Measurements from ENCODE around the gene ZNF286A. TPM values are rescaled to one million over a fixed set of nuclear protein-coding genes. Genes with fewer than 3 reads are reported as not detected.
"Not testable (repeated sequence)": the region's sequence is repeated elsewhere in the genome, so short reads cannot be mapped to it uniquely, and the experiment has no call there.

Gene ZNF286A
- total and polyA plus RNA-seq, 8 donors = 3.0 to 11.1 (median 5.1) TPM

GRCh38 chr17:15742921-15743320, 43.4 kb downstream of the ZNF286A start:
- Histone ChIP-seq H3K27ac (no peak overlapping the region), H3K36me3 (no peaks in the 10 kb centered on the region), H3K4me1 (no peaks in the 10 kb centered on the region), H3K27me3 (no peaks in the 10 kb centered on the region), H3K9me3 (no peaks in the 10 kb centered on the region), H3K4me3 (no peak overlapping the region)
- FAIRE-seq (no peak), ATAC-seq (no peak), DNase-seq (peak in 1 of 6 donors; percentile 36)
- WGBS, 2 donors = 79 to 89% methylated on average over 7 of the region's 7 CpGs
- TF ChIP-seq CTCF (IDR thresholded peaks at IDR 0.05) = no peak
- intact Hi-C loops (cut with DNase I) = no loop called here

- WGBS, 2 donors = 70 to 74% methylated on average over 7 of the region's 7 CpGs
- Histone ChIP-seq H3K27ac (no peak overlapping the region), H3K36me3 (no peaks in the 10 kb centered on the region), H3K4me1 (no peaks in the 10 kb centered on the region), H3K9me3 (no peaks in the 10 kb centered on the region), H3K4me3 (no peak overlapping the region), H3K27me3 (no peaks in the 10 kb centered on the region)
- DNase-seq (no peak), ATAC-seq (no peak), FAIRE-seq (no peak)
- intact Hi-C loops (cut with DNase I) = no loop called here
- no peak for TF ChIP-seq CTCF (IDR thresholded peaks at IDR 0.05)
Measured at GRCh38 chr17:15744074-15744676, 44.6 kb downstream of the ZNF286A start.

GRCh38 chr17:15744885-15745284, 45.3 kb downstream of the ZNF286A start:
- FAIRE-seq (no peak), ATAC-seq (no peak), DNase-seq (no peak)
- TF ChIP-seq CTCF (IDR thresholded peaks at IDR 0.05) = no peak
- Histone ChIP-seq H3K27ac (no peak overlapping the region), H3K4me1 (no peaks in the 10 kb centered on the region), H3K27me3 (no peaks in the 10 kb centered on the region), H3K4me3 (no peak overlapping the region), H3K9me3 (no peaks in the 10 kb centered on the region), H3K36me3 (no peaks in the 10 kb centered on the region)
- intact Hi-C loops (cut with DNase I) = no loop called here
- WGBS, 2 donors = 49 to 50% methylated on average over 2 of the region's 2 CpGs

- H3K27ac ChIP-seq; H3K36me3 ChIP-seq; FAIRE-seq; H3K4me3 ChIP-seq; intact Hi-C loops (cut with DNase I); H3K4me1 ChIP-seq; ATAC-seq; DNase-seq; H3K27me3 ChIP-seq; H3K9me3 ChIP-seq: not testable (repeated sequence)
- 3 to 9% methylated on average over 19 to 30 of the region's 36 CpGs for WGBS, 2 donors
Measured at GRCh38 chr17:15749403-15749802, 49.9 kb downstream of the ZNF286A start.

GRCh38 chr17:15768865-15769533, 69.4 kb downstream of the ZNF286A start:
- DNase-seq; FAIRE-seq; intact Hi-C loops (cut with DNase I); H3K9me3 ChIP-seq; H3K27ac ChIP-seq; H3K4me1 ChIP-seq; H3K4me3 ChIP-seq; H3K27me3 ChIP-seq; H3K36me3 ChIP-seq: not testable (repeated sequence)
- ATAC-seq = peak in 1 of 4 donors; percentile 22
- 67 to 69% methylated on average over 7 to 8 of the region's 14 CpGs for WGBS, 2 donors

Other genes with a start within 250 kb of the ZNF286A start
- gene CDRT4, start 232.1 kb upstream of the ZNF286A start, total RNA-seq = 10 to 100 TPM in 1 of 6 donors, 1 to 10 TPM in 5; 1.8 to 10.3 (median 6.2) TPM
- 10 to 100 TPM; 20.9 to 31.6 TPM for gene CDRT4, start 232.1 kb upstream of the ZNF286A start, polyA plus RNA-seq
- 10 to 100 TPM in 2 of 6 donors, 1 to 10 TPM in 4; 5.3 to 16.8 (median 8.5) TPM for gene TVP23C, start 136.3 kb upstream of the ZNF286A start, total RNA-seq
- gene TVP23C, start 136.3 kb upstream of the ZNF286A start, polyA plus RNA-seq = 1 to 10 TPM; 7.0 to 7.3 TPM
- gene FBXW10B, start 80.0 kb upstream of the ZNF286A start, total RNA-seq = under 1 TPM in 5 of 6 donors, not detected in 1; 0.14 to 0.61 (median 0.28) TPM
- 1 to 10 TPM in 1 of 2 donors, under 1 TPM in 1; 0.53 to 1.4 TPM for gene FBXW10B, start 80.0 kb upstream of the ZNF286A start, polyA plus RNA-seq
- gene TRIM16, start 15.4 kb upstream of the ZNF286A start, total RNA-seq = 10 to 100 TPM in 1 of 6 donors, 1 to 10 TPM in 5; 4.3 to 10.2 (median 6.2) TPM
- 1 to 10 TPM; 3.1 TPM for gene TRIM16, start 15.4 kb upstream of the ZNF286A start, polyA plus RNA-seq
- not detected for gene TBC1D26, start 32.5 kb downstream of the ZNF286A start, total RNA-seq
- under 1 TPM in 1 of 2 donors, not detected in 1; 0.38 TPM for gene TBC1D26, start 32.5 kb downstream of the ZNF286A start, polyA plus RNA-seq
- 1 to 10 TPM in 4 of 6 donors, under 1 TPM in 2; 0.43 to 2.7 (median 1.1) TPM for gene ADORA2B, start 245.4 kb downstream of the ZNF286A start, total RNA-seq
- under 1 TPM; 0.27 to 0.80 TPM for gene ADORA2B, start 245.4 kb downstream of the ZNF286A start, polyA plus RNA-seq